Measurements from ENCODE around the gene OCA2. TPM values are rescaled to one million over a fixed set of nuclear protein-coding genes. Genes with fewer than 3 reads are reported as not detected.

OCA2 gene
- total RNA-seq, 1 experiment from 2014 or later: 0.31 TPM

GRCh38 chr15:27936164-27936563, 163.0 kb downstream of the OCA2 start:
- no peaks in the 10 kb centered on the region for H3K27me3 ChIP-seq (ENCODE audit: insufficient read depth, low read length)
- no peak overlapping the region for H2BK20ac ChIP-seq (ENCODE audit: low read depth, low read length, poor library complexity, severe bottlenecking)
- H2AK5ac ChIP-seq (ENCODE audit: insufficient read length, low read length): no peak overlapping the region
- H3K4me1 Mint-ChIP-seq: peaks cover 15 to 27% of the 10 kb centered on the region in 2 experiments
- no peaks in the 10 kb centered on the region for H3K79me2 ChIP-seq (ENCODE audit: insufficient read depth, low read length)
- no peak overlapping the region for H3K14ac ChIP-seq (ENCODE audit: insufficient read depth, low read length)
- no peak overlapping the region for H2AFZ ChIP-seq (ENCODE audit: low read length)
- H4K91ac ChIP-seq (ENCODE audit: insufficient read length, low read depth, low read length): no peak overlapping the region
- H3K4me1 ChIP-seq (ENCODE audit: insufficient read depth, low read length): peaks cover 7% of the 10 kb centered on the region
- no peak overlapping the region for H3K27ac ChIP-seq (ENCODE audit: insufficient read length, low read depth, low read length)
- no peak overlapping the region for H2BK15ac ChIP-seq (ENCODE audit: low read depth, low read length)
- DNase-seq: no peak
- peaks cover 17 to 22% of the 10 kb centered on the region in 2 experiments for H3K9me3 Mint-ChIP-seq
- H3K18ac ChIP-seq (ENCODE audit: insufficient read length, low read depth, low read length): no peak overlapping the region
- H3K4ac ChIP-seq (ENCODE audit: low read depth, low read length): no peak overlapping the region
- H2BK12ac ChIP-seq (ENCODE audit: insufficient read length, low read depth, low read length): no peak overlapping the region
- TF ChIP-seq, protein P1, sequence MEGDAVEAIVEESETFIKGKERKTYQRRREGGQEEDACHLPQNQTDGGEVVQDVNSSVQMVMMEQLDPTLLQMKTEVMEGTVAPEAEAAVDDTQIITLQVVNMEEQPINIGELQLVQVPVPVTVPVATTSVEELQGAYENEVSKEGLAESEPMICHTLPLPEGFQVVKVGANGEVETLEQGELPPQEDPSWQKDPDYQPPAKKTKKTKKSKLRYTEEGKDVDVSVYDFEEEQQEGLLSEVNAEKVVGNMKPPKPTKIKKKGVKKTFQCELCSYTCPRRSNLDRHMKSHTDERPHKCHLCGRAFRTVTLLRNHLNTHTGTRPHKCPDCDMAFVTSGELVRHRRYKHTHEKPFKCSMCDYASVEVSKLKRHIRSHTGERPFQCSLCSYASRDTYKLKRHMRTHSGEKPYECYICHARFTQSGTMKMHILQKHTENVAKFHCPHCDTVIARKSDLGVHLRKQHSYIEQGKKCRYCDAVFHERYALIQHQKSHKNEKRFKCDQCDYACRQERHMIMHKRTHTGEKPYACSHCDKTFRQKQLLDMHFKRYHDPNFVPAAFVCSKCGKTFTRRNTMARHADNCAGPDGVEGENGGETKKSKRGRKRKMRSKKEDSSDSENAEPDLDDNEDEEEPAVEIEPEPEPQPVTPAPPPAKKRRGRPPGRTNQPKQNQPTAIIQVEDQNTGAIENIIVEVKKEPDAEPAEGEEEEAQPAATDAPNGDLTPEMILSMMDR (conservative IDR thresholded peaks at IDR 0.05): no peak
- no peak overlapping the region for H2BK5ac ChIP-seq (ENCODE audit: insufficient read length, low read length)
- H4K5ac ChIP-seq (ENCODE audit: insufficient read length, low read depth, low read length): no peak overlapping the region
- H3K36me3 Mint-ChIP-seq (ENCODE audit: insufficient read depth in 1 of 3, low read depth in 3 of 3): peaks cover 7 to 19% (median 16%) of the 10 kb centered on the region in 3 experiments
- no peak overlapping the region for H4K8ac ChIP-seq (replicated peaks; ENCODE audit: insufficient read length, low read depth, low read length)
- no peak overlapping the region for H3K4me2 ChIP-seq (ENCODE audit: insufficient read depth, insufficient read length, low read length)
- H3K56ac ChIP-seq (ENCODE audit: insufficient read length, low read depth, low read length): no peak overlapping the region
- no peaks in the 10 kb centered on the region for H3K9me3 ChIP-seq (ENCODE audit: control insufficient read depth, low read depth, low read length)
- no peak overlapping the region for H3K23ac ChIP-seq (ENCODE audit: insufficient read length, low read depth, low read length)
- no peaks in the 10 kb centered on the region for H3K79me1 ChIP-seq (ENCODE audit: insufficient read depth, low read depth, low read length, poor library complexity, severe bottlenecking)
- H3K27ac Mint-ChIP-seq: no peak overlapping the region; a peak in 1 of 7 replicates
- no peaks in the 10 kb centered on the region for H3K27me3 Mint-ChIP-seq (ENCODE audit: low read depth)
- H3K4me3 Mint-ChIP-seq: no peak overlapping the region
- no CpG with 5 or more reads among the region's 2 CpGs for WGBS (ENCODE audit: extremely low coverage, insufficient read length, low lambda C conversion rate)
- no peak overlapping the region for H3K9ac ChIP-seq (ENCODE audit: extremely low read depth, insufficient read length, low read length)
- H3T11ph ChIP-seq (ENCODE audit: low read length): no peak overlapping the region
- no peaks in the 10 kb centered on the region for H4K20me1 ChIP-seq (ENCODE audit: control insufficient read depth, insufficient read depth, insufficient read length)
- H2BK120ac ChIP-seq (ENCODE audit: low read depth, low read length, poor library complexity, severe bottlenecking): no peak overlapping the region
- H3K23me2 ChIP-seq (ENCODE audit: insufficient read length, low read depth, low read length, poor library complexity, severe bottlenecking): no peaks in the 10 kb centered on the region

All from H9 (cell line).